Bronchial epithelial cell (primary cell): Measurements from ENCODE around the gene CTSO. TPM values are rescaled to one million over a fixed set of nuclear protein-coding genes. Genes with fewer than 3 reads are reported as not detected.

Source experiments
- DNase-seq: peaks from one replicate; pipeline ENCODE4 v3.0.0-alpha.2; 2010; ENCODE audit warnings: low read depth
- FAIRE-seq: peaks from 2 replicates; lab custom pipeline; 2011; peaks lifted over from hg19 to GRCh38; lab: Jason Lieb, UNC
- H3K27me3 ChIP-seq: 2 replicates; pipeline ENCODE4 v1.5.1; 2011; ENCODE audit warnings: low read length; ENCODE audit not compliant: control insufficient read depth, insufficient read depth
- H3K36me3 ChIP-seq: 2 replicates; pipeline ENCODE4 v1.5.1; 2011; ENCODE audit warnings: low read length; ENCODE audit not compliant: control insufficient read depth, insufficient read depth
- H3K4me3 ChIP-seq: 2 replicates; pipeline ENCODE4 v1.5.1; 2011; ENCODE audit warnings: mild to moderate bottlenecking, low read depth, low read length, control low read depth
- total RNA-seq: library from RNA; depleted of rRNA; stranded (reverse); fragments of >200 nt; gene quantifications from 2 replicates; pipeline ENCODE4 v1.2.1, GENCODE V29; 2014
- TF ChIP-seq, protein P1 (sequence below): IDR thresholded peaks from 2 replicates; pipeline ENCODE4 v1.5.1; 2011; ENCODE audit warnings: mild to moderate bottlenecking, moderate library complexity, low read length, control low read depth, inconsistent platforms; ENCODE audit not compliant: insufficient read depth, severe bottlenecking

CTSO gene
- total RNA-seq, 1 donor from 2014 or later: 1.1 TPM

DNA sequence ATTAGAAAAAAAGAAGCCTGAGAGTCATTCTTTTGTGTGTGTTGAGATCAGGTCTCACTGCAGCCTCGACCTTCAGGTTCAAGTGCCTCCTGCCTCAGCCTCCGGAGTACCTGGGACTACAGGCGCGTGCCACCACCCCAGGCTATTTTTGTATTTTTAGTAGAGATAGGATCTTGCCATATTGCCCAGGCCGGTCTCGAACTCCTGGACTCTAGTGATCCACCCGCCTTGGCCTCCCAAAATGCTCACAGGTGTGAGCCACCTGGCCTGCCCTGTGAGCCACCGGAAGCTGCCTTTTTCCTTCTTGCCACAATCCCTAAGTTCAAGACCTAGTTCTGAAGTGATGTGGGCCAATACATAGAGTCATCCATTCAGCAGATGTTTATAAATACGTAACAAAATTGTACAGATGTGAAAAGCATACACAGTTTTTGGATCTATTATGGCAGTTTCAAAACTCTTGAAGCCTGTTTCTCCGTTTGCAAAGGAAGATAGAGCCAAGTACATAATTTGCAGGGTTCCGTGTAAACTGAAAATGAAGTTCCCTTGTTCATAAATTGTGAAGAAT is 536 bp upstream of the CTSO start:
- peak overlapping the region; percentile 92 for H3K4me3 ChIP-seq
- FAIRE-seq (no peak), DNase-seq (no peak)
- TF ChIP-seq, protein P1, sequence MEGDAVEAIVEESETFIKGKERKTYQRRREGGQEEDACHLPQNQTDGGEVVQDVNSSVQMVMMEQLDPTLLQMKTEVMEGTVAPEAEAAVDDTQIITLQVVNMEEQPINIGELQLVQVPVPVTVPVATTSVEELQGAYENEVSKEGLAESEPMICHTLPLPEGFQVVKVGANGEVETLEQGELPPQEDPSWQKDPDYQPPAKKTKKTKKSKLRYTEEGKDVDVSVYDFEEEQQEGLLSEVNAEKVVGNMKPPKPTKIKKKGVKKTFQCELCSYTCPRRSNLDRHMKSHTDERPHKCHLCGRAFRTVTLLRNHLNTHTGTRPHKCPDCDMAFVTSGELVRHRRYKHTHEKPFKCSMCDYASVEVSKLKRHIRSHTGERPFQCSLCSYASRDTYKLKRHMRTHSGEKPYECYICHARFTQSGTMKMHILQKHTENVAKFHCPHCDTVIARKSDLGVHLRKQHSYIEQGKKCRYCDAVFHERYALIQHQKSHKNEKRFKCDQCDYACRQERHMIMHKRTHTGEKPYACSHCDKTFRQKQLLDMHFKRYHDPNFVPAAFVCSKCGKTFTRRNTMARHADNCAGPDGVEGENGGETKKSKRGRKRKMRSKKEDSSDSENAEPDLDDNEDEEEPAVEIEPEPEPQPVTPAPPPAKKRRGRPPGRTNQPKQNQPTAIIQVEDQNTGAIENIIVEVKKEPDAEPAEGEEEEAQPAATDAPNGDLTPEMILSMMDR: no peak
- no peaks in the 10 kb centered on the region for H3K27me3 ChIP-seq
- no peaks in the 10 kb centered on the region for H3K36me3 ChIP-seq

DNA sequence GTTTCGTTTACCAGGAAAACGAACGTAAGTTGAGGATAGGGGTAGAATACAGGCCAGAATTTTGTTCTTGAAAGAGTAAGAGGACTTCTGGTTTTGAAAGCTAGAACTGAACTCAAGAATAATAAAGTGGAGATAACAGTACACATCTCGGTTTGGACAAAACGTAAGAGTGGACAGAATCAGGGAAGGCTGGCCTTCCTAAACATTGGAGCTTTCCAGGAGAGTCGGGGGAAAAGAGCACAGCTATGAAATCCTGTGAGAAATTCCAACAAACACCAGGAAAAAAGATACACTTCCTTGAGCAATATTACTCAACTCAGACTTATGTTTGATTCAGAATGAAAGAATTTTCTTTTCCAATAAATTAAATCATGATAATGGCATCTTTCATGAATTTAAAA is 1.2 kb downstream of the CTSO start:
- FAIRE-seq (no peak), DNase-seq (peak; percentile 32)
- H3K27me3 ChIP-seq: no peaks in the 10 kb centered on the region
- no peaks in the 10 kb centered on the region for H3K36me3 ChIP-seq
- TF ChIP-seq, protein P1: no peak
- H3K4me3 ChIP-seq: no peak overlapping the region

DNA sequence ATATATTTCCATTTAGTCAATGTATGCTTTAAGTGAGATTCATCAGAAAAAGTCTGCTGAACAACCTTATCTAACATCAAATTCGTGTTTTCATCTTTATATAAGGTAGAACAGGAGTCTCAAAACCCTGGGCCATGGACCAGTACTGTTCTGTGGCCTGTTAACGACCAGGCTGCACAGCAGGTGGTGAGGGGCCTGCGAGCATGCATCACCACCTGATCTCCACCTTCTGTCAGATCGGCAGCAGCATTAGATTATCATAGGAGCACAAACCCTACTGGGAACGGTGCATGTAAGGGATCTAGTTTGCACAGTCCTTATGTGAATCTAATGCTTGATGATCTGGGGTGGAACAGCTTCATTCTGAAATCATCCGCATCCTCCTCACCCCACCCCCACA is 3.2 kb downstream of the CTSO start:
- H3K27me3 ChIP-seq: no peaks in the 10 kb centered on the region
- no peak for FAIRE-seq
- TF ChIP-seq, protein P1: no peak

GRCh38 chr4:155948541-155948940 is 5.1 kb downstream of the CTSO start:
- FAIRE-seq: no peak
- H3K4me3 ChIP-seq: no peak overlapping the region
- no peaks in the 10 kb centered on the region for H3K36me3 ChIP-seq
- no peak for DNase-seq
- TF ChIP-seq, protein P1: no peak
- peaks cover 2% of the 10 kb centered on the region for H3K27me3 ChIP-seq

More for the DNA sequence above, 3.2 kb downstream of the CTSO start:
- Histone ChIP-seq H3K4me3 (no peak overlapping the region), H3K36me3 (no peaks in the 10 kb centered on the region)
- DNase-seq: no peak

DNA sequence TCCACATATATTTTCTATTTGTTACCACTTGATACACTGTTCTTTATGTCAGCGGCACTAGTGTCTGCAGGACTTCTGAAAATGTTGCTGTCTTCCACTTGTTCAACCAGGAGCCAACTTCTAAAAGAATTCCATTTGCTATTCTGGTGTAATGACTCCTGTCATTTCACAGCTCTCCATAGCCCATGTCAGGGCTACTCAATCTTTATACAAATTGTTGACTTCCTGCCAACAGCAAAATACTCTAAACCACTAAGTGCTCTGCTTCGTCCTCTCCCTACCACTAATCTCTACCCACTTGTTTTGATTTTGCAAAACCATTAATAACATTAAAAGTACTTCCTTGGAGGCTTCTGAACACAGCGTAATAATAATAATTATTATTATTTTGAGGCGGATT is 7.2 kb downstream of the CTSO start:
- FAIRE-seq (no peak), DNase-seq (no peak)
- TF ChIP-seq, protein P1: no peak
- Histone ChIP-seq H3K4me3 (no peak overlapping the region), H3K36me3 (no peaks in the 10 kb centered on the region), H3K27me3 (peaks cover 2% of the 10 kb centered on the region)

- DNase-seq (no peak), FAIRE-seq (no peak)
- TF ChIP-seq, protein P1: no peak
- H3K4me3 ChIP-seq: no peak overlapping the region
- H3K36me3 ChIP-seq: no peaks in the 10 kb centered on the region
- peaks cover 2% of the 10 kb centered on the region for H3K27me3 ChIP-seq
Measured at GRCh38 chr4:155944516-155944915, 9.2 kb downstream of the CTSO start.
